Measurements from ENCODE around the gene TMEM198.

- TF ChIP-seq CREM (IDR thresholded peaks at IDR 0.05; ENCODE audit: low read depth) (peak; percentile 81; the same call in 1 of the 2 replicates), CTCF (IDR thresholded peaks at IDR 0.05 in 2 of 3, conservative IDR thresholded peaks at IDR 0.05 in 1 of 3; ENCODE audit: insufficient read depth in 2 of 3, low read depth in 1 of 3, low read length in 3 of 3) (no peak), FOXP1 (CRISPR knock-in tag; IDR thresholded peaks at IDR 0.05) (no peak), DMBX1 (CRISPR knock-in tag; IDR thresholded peaks at IDR 0.05; ENCODE audit: borderline replicate concordance) (no peak), TCF7 (IDR thresholded peaks at IDR 0.05; ENCODE audit: borderline replicate concordance) (no peak), FOXK2 (conservative IDR thresholded peaks at IDR 0.05 in 1 of 2, IDR thresholded peaks at IDR 0.05 in 1 of 2; ENCODE audit: low read depth in 2 of 2) (peak in 1 of 2 experiments; percentile 59; a peak in 2 of 4 replicates), POLR2AphosphoS5 (IDR thresholded peaks at IDR 0.05; ENCODE audit: control insufficient read depth, insufficient read depth, low read depth, low read length) (peak; percentile 60), POLR2AphosphoS2 (IDR thresholded peaks at IDR 0.05; ENCODE audit: low read length) (no peak), SIX5 (IDR thresholded peaks at IDR 0.05; ENCODE audit: borderline replicate concordance in 1 of 2, insufficient read depth in 1 of 2, low read depth in 1 of 2, low read length in 2 of 2) (peak; percentile 71 to 76), SMC3 (conservative IDR thresholded peaks at IDR 0.05; ENCODE audit: insufficient read depth, low read depth, low read length) (no peak), E2F6 (IDR thresholded peaks at IDR 0.05; ENCODE audit: borderline replicate concordance in 1 of 2, extremely low read depth in 1 of 2, insufficient read depth in 1 of 2, insufficient read length in 1 of 2, low read depth in 1 of 2, low read length in 1 of 2, poor library complexity in 1 of 2, severe bottlenecking in 1 of 2) (peak; percentile 28 to 40), GABPB2 (CRISPR knock-in tag; conservative IDR thresholded peaks at IDR 0.05) (no peak)
These were observed 45.4 kb upstream of the TMEM198 start, which contains the start of gene GMPPA for GRCh38 chr2:219498280-219499057.

Data from K562 (cell line).